Limb (tissue), 2 donors: ENCODE data around the gene ARHGEF1.
"Not testable (repeated sequence)": the region's sequence is repeated elsewhere in the genome, so short reads cannot be mapped to it uniquely, and the experiment has no call there.

Experiments
- DNase-seq, 2 donors: peaks; one replicate each; pipeline ENCODE4 v3.0.0-alpha.2; 2016; ENCODE audit errors: extremely low spot score in 2 of 2

Gene ARHGEF1

DNA sequence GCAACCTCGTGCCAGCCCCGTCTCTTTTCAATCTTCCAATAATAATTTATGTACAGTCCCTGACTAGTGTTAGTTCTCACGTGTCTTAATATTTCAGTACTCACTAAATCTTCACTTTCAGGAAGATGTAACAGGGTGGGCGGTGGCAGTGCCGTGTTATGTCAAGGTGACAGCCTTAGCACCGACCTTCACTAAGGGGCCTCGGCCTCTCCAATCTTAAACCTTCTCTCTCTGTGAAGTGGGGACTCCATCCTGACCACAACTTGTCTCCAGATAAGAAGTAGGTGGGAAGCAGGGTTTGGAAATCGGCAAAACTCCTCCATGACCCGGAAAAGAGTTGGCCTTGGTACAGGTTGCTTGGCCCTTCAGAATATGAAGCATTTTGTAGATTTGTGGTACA lies 21.1 kb upstream of the ARHGEF1 start:
- no peak for DNase-seq

GRCh38 chr19:41862445-41862986 lies 20.5 kb upstream of the ARHGEF1 start:
- DNase-seq, result no peak

- no peak for DNase-seq
These were observed 19.6 kb upstream of the ARHGEF1 start for GRCh38 chr19:41863209-41863931.

- no peak for DNase-seq
These were observed 18.6 kb upstream of the ARHGEF1 start for GRCh38 chr19:41864374-41864773.

- DNase-seq, result no peak
These were observed 16.7 kb upstream of the ARHGEF1 start for GRCh38 chr19:41866284-41866683.

- no peak for DNase-seq
These were observed 14.6 kb upstream of the ARHGEF1 start for GRCh38 chr19:41868120-41868988.

DNA sequence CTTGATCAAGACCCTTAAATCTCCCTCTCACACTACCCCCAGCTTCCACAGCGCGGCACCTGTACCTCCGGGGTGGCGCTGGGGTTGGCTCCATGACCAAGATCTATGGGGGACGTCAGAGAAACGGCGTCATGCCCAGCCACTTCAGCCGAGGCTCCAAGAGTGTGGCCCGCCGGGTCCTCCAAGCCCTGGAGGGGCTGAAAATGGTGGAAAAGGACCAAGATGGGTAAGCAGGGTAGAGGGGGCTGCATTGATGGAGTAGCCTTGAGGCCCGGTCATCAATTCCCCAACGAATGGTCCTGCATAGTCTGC lies 14.0 kb upstream of the ARHGEF1 start:
- DNase-seq, result no peak

DNA sequence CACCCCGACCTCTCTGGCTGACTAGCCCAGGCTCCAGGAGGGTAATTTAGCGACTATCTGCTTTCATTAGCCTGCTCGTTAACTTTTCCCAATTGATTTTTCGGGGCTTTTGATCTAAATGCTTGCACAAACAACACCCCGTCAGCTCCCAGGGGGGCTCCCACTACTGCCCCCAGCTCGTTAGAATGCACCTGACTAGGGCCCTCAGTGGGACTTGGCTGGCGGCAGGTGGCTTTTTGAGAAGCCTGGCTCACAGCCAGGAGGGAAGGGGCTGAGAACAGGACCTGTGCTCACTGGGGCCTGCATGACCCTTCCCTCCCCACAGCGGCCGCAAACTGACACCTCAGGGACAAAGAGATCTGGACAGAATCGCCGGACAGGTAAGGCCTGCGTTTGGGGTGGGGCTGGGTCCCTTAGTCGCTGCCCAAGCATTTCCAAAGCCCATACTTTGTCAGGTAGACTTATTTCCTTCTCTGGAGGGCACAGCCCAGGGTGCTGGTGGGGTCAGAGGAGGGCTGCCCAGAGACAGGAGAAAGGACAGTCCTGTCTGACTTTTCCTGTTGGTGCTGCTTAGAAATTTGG lies 13.5 kb upstream of the ARHGEF1 start:
- no peak for DNase-seq

- no peak for DNase-seq
These were observed 12.5 kb upstream of the ARHGEF1 start for GRCh38 chr19:41870401-41870873.

GRCh38 chr19:41871573-41872383 lies 11.2 kb upstream of the ARHGEF1 start:
- no peak for DNase-seq

- DNase-seq, result no peak
These were observed 10.6 kb upstream of the ARHGEF1 start for GRCh38 chr19:41872384-41872774.

DNA sequence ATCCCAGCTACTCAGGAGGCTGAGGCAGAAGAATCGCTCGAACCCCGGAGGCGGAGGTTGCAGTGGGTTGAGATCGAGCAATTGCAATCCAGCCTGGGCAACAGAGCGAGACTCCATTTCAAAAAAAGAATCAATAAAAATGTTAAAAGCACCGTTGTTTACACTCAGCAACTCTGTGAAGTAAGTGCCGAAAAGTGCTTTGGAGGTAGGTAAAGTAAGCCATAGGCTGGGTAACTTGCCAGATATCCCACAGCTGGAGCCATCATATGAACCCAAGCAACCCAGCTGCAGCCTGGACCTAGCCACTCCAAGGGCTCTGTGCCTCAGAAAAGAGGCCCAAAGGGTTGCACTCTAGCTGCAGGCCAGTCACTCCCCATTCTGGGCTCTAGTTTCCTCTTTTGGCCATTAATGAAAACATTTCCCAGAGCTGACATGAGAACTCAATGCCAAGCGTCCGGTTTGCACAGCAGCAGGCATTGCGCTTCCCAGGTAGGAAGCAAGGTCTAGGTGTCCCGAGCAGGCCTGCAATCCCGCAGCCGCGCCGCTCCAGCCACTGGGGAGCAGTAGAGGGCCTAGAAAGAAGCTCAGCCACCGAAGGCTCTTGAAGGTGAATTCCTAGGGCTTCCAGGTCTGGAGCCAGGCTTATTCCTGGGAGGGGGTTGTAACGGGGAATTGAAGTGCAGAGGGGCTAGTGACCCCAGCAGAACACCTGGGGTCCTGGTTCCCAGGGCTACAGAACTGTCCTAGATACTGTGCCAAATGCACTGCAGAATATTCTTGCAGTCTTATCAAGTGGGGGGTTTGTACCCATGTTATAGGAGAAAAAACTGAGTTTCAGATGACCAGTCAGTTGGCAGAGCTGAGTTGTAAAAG lies 10.0 kb upstream of the ARHGEF1 start:
- peak in 1 of 2 donors; percentile 72 for DNase-seq

DNA sequence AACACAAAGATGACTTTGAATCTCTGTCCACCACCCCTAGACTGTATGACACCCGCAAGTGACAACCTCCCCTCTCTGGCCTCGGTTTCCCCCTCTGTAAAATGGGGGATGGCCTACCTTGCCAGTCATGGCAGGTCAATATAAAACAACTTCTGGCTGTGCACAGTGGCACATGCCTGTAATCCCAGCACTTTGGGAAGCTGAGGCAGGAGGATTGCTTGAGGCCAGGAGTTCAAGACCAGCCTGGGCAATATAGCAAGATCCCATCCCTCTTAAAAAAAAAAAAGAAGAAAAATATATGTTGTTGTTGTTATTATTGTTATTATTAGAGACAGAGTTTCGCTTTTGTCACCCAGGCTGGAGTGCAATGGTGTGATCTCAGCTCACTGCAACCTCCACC lies 7.0 kb upstream of the ARHGEF1 start:
- DNase-seq, result not testable (repeated sequence)

DNA sequence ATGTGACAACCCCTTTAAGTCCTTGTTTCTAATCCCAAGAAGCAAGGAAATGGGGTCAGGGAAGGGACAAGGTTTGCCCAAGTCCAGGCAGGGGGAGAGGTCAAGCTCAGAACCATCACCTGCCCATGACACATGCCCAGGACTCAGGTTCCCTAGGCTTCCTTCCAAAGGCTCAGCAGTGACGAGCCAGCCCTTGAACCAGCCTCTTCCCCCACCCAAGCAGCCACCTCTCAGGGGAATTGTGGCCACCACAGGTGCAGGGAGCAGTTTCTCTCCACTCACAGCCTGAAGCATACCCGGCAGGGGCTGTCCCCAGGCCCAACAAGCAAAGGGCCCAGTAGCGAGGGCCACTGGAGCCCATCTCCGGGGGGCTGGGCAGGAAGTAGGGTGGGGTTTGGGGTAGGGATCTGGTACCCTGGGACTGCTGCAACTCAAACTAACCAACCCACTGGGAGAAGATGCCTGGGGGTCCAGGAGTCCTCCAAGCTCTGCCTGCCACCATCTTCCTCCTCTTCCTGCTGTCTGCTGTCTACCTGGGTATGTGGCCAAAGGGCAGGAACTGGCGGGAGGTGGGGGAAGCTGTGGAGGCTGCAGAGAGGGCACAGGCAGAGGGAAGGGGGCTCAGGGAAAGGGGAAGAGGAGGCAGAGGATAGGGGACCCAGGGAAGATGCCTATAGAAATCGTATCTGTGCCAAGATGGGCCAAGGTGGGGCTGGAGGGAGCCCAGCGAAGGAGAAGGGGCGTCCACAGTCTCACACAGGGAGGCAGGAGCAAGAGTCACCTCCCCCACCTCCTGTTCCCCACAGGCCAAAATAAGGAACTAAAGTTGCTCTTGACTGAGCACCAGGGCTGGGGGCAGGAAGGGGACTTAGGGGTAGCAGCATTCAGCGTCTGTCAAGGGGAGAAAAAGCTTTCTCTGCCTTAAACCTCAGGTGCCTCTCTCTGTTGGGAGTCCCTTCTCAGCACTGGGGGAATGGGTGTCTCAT lies 5.8 kb upstream of the ARHGEF1 start, which contains the start of gene CD79A:
TSS of gene CD79A (plus strand) at position 433 of the 986 bp plus-strand sequence. CDS start at position 459, 26 bp downstream.
- DNase-seq, result no peak

DNA sequence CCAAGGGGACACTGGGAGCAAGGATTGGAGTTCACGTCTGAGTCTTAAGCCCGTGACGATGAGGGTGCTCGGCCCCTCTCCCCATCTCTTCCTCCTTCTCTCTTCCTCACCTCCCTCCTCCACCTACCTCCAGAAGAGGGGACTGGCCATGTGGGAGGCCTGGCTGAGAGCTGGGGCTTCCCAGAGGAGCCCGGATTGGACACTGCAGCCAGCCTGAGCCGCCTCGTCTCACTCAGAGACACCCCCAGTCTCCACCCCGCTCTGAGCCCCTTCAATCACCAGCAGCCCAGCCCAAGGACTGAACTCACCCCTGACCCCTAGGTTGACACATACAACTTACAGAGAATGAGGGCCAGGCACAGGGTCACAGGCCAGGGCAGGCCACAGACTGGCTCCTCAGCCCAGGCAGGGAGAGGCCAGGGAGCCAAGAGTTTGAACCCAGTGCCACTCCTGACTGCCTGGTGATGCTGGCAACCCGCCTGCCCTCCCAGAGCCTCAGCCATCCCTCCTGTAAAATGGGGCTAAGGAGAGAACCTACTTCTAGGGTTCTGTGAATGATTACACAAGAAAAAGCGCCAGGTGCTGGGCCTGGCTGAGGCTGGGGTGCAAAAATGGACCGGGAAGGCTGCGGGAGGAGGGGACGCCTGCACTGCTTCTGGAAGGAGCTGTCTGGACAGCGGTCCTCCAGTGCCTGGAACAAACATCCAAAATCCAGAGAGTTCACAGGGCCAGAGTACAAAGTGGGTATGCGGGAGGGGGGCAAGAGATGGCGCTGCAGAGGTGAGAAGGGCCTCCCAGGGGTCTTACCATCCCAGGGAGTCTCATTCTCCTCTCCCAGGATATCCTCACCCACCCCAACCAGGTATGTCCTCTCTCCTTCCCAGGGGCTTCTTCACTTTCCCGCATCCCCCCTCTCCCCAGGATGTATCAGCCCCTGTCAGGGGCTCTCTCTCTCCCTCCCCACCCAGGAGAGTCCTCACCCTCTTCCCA lies 4.8 kb upstream of the ARHGEF1 start:
- no peak for DNase-seq

DNA sequence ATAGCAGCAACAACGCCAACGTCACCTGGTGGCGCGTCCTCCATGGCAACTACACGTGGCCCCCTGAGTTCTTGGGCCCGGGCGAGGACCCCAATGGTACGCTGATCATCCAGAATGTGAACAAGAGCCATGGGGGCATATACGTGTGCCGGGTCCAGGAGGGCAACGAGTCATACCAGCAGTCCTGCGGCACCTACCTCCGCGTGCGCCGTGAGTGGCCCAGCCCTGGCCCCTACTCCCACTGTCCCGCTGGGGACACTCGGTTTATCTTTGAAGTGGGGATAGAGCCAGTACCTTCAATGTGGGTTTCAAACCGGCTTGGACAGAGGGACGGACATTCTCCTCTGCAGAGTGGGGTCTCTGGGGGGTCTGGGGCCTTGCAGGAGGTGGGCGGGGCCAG lies 3.9 kb upstream of the ARHGEF1 start:
- no peak for DNase-seq

DNA sequence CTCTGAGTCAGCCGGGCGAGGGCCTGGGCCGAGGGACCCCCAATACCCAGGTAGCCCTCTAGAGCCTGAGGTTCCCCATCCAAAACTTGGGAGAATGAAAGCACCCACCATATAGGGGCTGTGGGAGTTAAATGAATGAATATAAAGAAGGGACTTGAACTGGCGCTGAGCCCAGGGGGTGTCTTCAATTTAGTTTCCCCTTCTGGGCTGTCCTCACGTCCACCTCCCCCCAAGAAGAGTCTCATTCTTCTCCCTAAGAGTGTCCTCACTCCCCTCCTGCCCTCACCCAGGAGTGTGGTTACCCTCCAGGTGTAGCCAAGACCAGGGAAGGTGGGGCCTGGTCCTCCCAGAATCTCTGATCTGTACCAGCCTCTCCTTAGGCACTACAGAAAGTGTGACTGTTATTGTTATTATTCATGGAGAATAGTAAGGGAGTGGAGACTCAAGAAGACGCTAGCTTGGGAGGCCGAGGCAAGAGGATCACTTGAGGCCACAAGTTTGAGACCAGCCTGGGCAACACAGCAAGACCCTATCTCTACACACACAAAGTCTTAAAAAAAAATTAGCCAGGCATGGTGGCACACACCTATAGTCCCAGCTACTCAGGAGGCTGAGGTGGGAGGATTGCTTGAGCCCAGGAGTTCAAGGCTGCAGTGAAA lies 3.2 kb upstream of the ARHGEF1 start:
- no peak for DNase-seq
